ENCODE data around the gene FFAR3. TPM values are rescaled to one million over a fixed set of nuclear protein-coding genes. Genes with fewer than 3 reads are reported as not detected.

The FFAR3 gene
- total RNA-seq, 2 experiments from 2014 or later: 1.1 to 1.2 TPM

DNA sequence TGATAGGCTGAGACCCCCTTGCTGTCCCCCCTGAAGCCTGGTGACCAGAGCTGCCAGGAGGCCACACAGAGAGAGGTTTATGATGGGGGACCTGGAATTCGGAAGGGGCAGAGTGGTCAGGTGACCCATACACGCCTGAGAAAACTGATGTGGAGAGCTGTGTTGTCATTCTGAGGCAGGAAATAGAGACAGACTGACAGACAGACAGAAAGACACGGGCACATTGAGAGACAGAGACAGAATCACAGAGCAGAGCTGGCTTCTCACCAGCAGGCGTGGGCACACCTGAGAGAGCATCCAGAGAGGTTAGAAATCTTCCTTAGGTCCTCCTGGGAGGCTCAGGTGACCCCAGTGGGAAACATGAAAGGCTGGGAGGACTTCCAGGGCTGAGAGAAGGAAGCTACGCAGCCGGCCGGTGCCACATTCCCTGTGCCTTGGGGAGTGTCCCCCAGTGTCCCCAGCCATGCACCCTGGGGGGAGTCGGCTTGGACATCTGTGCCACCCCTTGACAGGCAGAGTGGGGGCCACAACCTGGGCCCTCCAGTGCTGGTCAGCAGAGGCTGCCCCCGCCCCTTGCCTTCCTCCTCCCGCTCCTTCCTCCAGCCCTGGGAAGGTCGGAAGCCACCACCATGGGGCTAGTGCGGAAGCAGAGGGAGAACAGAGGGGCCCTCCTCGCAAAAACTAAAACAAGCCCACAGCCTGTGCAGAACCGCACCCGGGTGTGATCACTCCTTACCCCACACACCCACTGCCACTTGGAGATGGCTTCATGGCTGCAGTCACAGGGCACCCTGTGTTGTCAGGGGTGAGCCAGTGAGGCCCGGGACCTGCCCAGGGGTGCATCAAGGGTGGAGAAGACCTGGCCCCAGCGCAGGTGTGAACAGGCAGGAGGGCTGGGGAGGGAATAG, 8.4 kb upstream of the FFAR3 start:
- peaks cover 2% of the 10 kb centered on the region for H3K27me3 Mint-ChIP-seq
- no peaks in the 10 kb centered on the region for H3K36me3 Mint-ChIP-seq (ENCODE audit: low read depth)
- POLR2A ChIA-PET: interaction anchor here (1.0 kb wide), 1 partner anchor 144 kb away, joined by 4 read pairs; no protein-coding TSS in a partner anchor
- H3K27ac Mint-ChIP-seq: no peak overlapping the region
- no peaks in the 10 kb centered on the region for H3K9me3 Mint-ChIP-seq
- TF ChIP-seq, protein P1, sequence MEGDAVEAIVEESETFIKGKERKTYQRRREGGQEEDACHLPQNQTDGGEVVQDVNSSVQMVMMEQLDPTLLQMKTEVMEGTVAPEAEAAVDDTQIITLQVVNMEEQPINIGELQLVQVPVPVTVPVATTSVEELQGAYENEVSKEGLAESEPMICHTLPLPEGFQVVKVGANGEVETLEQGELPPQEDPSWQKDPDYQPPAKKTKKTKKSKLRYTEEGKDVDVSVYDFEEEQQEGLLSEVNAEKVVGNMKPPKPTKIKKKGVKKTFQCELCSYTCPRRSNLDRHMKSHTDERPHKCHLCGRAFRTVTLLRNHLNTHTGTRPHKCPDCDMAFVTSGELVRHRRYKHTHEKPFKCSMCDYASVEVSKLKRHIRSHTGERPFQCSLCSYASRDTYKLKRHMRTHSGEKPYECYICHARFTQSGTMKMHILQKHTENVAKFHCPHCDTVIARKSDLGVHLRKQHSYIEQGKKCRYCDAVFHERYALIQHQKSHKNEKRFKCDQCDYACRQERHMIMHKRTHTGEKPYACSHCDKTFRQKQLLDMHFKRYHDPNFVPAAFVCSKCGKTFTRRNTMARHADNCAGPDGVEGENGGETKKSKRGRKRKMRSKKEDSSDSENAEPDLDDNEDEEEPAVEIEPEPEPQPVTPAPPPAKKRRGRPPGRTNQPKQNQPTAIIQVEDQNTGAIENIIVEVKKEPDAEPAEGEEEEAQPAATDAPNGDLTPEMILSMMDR (IDR thresholded peaks at IDR 0.05): no peak
- no peak for DNase-seq
- intact Hi-C loops (cut with micrococcal nuclease): no loop called here
- CTCF ChIA-PET: interaction anchor here (1.3 to 2.7 kb wide), 3 partner anchors 17 to 161 kb away, joined by 4 to 11 read pairs (median 7); no protein-coding TSS in a partner anchor
- no peak overlapping the region for H3K4me3 Mint-ChIP-seq
- no peak for ATAC-seq
- peaks cover 39% of the 10 kb centered on the region for H3K4me1 Mint-ChIP-seq (ENCODE audit: low read depth)

DNA sequence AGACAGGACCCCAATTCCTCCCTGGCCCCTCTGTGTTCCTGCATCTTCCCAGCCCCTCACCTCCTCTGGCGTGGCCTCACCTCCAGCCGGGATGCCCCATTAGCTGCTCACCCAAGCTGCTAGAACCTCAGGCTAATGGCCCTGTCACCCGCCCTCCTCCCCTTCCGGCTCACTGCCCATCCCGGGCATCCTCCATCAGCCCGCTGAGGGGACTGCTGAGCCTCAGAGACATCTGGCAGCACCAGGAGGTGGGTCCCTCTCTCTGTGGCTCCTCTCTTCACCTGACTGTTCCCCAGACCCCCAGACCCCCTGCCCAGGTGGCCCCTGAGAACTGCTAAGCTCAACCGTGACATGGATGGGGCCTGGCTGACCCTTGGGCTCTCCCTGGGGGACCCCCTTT, 7.7 kb upstream of the FFAR3 start:
- Mint-ChIP-seq H3K27ac (no peak overlapping the region), H3K27me3 (peaks cover 2% of the 10 kb centered on the region), H3K36me3 (ENCODE audit: low read depth) (no peaks in the 10 kb centered on the region), H3K4me3 (no peak overlapping the region), H3K4me1 (ENCODE audit: low read depth) (peaks cover 37% of the 10 kb centered on the region), H3K9me3 (no peaks in the 10 kb centered on the region)
- ChIA-PET CTCF (interaction anchor here (2.7 kb wide), 1 partner anchor 144 kb away, joined by 11 read pairs; no protein-coding TSS in a partner anchor), POLR2A (no interaction called here)
- TF ChIP-seq, protein P1 (IDR thresholded peaks at IDR 0.05): no peak
- DNase-seq: no peak
- intact Hi-C loops (cut with micrococcal nuclease): no loop called here
- no peak for ATAC-seq

DNA sequence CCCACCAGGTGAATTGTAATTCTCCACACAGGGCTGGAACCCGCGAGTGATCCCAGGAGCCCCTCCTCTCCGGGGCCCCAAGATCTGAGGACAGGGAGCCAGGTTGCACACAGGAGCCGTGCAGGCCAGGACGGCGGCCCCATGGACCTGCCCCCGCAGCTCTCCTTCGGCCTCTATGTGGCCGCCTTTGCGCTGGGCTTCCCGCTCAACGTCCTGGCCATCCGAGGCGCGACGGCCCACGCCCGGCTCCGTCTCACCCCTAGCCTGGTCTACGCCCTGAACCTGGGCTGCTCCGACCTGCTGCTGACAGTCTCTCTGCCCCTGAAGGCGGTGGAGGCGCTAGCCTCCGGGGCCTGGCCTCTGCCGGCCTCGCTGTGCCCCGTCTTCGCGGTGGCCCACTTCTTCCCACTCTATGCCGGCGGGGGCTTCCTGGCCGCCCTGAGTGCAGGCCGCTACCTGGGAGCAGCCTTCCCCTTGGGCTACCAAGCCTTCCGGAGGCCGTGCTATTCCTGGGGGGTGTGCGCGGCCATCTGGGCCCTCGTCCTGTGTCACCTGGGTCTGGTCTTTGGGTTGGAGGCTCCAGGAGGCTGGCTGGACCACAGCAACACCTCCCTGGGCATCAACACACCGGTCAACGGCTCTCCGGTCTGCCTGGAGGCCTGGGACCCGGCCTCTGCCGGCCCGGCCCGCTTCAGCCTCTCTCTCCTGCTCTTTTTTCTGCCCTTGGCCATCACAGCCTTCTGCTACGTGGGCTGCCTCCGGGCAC, 6.7 kb upstream of the FFAR3 start:
- ChIA-PET POLR2A (no interaction called here), CTCF (interaction anchor here (1.4 to 3.7 kb wide), 7 partner anchors 10 to 240 kb away, joined by 4 to 45 read pairs (median 11); no protein-coding TSS in a partner anchor)
- Mint-ChIP-seq H3K27me3 (peaks cover 2% of the 10 kb centered on the region), H3K4me1 (ENCODE audit: low read depth) (peaks cover 27% of the 10 kb centered on the region), H3K27ac (no peak overlapping the region), H3K9me3 (no peaks in the 10 kb centered on the region), H3K4me3 (no peak overlapping the region), H3K36me3 (ENCODE audit: low read depth) (no peaks in the 10 kb centered on the region)
- ATAC-seq: no peak
- DNase-seq: no peak
- intact Hi-C loops (cut with micrococcal nuclease): loop anchor here (2.0 kb wide), 1 partner anchor 143 kb away; no protein-coding TSS in a partner anchor
- TF ChIP-seq, protein P1 (IDR thresholded peaks at IDR 0.05): no peak

DNA sequence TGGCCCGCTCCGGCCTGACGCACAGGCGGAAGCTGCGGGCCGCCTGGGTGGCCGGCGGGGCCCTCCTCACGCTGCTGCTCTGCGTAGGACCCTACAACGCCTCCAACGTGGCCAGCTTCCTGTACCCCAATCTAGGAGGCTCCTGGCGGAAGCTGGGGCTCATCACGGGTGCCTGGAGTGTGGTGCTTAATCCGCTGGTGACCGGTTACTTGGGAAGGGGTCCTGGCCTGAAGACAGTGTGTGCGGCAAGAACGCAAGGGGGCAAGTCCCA, 6.1 kb upstream of the FFAR3 start:
- TF ChIP-seq, protein P1 (IDR thresholded peaks at IDR 0.05): no peak
- intact Hi-C loops (cut with micrococcal nuclease): loop anchor here (2.0 kb wide), 1 partner anchor 143 kb away; no protein-coding TSS in a partner anchor
- H3K4me3 Mint-ChIP-seq: no peak overlapping the region
- H3K27ac Mint-ChIP-seq: no peak overlapping the region
- ATAC-seq (no peak), DNase-seq (no peak)
- no peaks in the 10 kb centered on the region for H3K9me3 Mint-ChIP-seq
- CTCF ChIA-PET: interaction anchor here (1.3 to 3.7 kb wide), 12 partner anchors 9 to 240 kb away, joined by 3 to 45 read pairs (median 6); no protein-coding TSS in a partner anchor
- H3K4me1 Mint-ChIP-seq (ENCODE audit: low read depth): peaks cover 21% of the 10 kb centered on the region
- no peaks in the 10 kb centered on the region for H3K36me3 Mint-ChIP-seq (ENCODE audit: low read depth)
- POLR2A ChIA-PET: no interaction called here
- H3K27me3 Mint-ChIP-seq: peaks cover 2% of the 10 kb centered on the region
